ENCODE data around the gene WASL.
"Not testable (repeated sequence)": the region's sequence is repeated elsewhere in the genome, so short reads cannot be mapped to it uniquely, and the experiment has no call there.

Gene WASL

DNA sequence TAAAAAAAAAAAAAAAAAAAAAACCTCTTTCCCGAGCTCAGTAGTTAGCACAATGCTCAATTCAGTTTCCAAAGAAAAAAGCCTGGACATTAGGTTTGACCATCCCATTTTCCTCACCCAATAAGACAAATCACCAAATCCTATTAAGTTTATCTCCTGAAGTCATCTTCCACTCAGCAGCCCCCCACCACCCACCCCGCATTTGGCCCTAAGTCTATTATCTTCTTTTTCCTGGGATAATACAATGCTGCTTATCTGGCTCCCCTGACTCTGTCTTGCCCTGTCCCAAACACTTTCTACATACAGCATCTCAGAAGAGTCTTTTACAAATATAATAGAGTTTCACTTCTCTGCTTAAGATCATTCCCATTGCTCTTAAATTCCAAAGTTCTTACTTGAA lies 110.9 kb downstream of the WASL start:
- TF ChIP-seq CTCF (conservative IDR thresholded peaks at IDR 0.05) (no peak), ZFX (IDR thresholded peaks at IDR 0.05) (no peak)
- H3K27ac ChIP-seq, result no peak overlapping the region

DNA sequence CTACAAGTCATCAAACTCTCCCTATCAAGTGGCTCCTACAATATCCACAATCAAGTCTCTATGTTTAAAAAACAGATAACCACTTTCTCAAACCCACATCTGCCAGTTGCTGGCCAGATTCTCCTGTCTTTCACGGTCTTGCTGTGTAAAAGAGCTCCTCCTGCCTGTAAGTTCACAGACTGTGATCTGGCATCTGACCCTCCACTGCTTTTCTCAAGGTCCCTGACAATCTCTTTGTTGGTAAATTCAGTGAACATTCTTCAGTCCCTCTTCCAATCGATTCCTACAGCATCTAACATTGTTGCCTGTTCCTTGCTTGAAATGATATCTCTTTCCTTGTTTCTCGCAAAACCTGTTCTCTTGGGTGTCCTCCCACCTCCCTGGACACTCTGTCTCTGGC lies 111.6 kb downstream of the WASL start:
- TF ChIP-seq ZFX (IDR thresholded peaks at IDR 0.05), result no peak
- 0 out of 2 replicates have a peak, but pooled peaks have one; percentile 2 for TF ChIP-seq CTCF (conservative IDR thresholded peaks at IDR 0.05)
- no peak overlapping the region for H3K27ac ChIP-seq

DNA sequence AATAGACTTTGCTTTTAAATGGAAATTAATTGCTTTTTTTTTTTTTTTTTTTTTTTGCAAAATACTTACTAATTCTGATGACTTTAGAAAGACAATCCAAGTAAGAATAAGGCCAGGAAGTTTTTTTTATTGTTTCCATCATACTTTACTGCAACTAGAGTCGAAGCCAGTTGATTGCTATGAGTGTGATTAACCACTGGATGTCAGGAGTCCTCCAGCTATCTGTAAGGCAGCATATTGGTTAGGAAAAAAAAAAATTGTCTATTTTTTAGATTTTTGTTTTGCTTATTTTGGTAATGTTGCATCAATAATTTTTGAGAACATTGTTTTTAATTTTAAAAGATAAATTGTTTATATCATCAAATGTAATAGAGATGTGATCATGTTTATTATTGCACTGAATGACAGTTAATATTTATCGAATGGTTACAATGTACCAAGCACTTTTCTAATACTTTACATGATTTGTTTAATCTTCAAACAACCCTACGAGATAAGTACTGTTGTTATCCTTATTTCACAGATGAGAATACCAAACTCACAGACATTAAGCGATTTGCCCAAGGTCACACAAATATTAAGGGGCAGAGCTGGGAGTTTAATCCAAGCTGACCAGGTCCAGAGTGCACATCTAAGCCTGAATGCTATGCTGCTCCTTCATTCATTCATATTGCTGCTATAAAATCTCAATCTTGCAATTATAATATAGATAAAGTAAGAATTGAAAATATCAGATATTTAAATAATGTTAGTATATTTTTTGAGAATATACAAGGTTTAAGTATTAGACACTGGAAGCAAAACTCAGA lies 113.0 kb downstream of the WASL start:
- no peak overlapping the region for H3K27ac ChIP-seq
- TF ChIP-seq CTCF (conservative IDR thresholded peaks at IDR 0.05) (peak; percentile 77), ZFX (IDR thresholded peaks at IDR 0.05) (no peak)

DNA sequence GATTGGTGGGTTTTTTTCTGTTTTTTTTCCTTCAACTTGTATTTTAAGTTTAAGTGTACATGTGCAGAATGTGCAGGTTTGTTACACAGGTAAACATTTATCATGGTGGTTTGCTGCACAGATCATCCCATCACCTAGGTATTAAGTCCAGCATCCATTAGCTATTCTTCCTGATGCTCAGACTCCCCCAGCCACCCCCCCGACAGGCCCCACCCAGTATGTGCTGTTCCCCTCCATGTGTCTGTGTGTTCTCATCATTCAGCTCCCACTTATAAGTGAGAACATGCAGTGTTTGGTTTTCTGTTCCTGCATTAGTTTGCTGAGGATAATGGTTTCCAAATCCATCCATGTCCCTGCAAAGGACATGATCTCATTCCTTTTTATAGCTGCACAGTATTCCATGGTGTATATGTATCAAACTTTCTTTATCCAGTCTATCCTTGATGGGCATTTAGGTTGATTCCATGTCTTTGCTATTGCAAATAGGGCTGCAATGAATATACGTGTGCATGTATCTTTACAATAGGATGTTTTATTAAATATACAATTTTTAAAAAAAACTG lies 114.7 kb downstream of the WASL start:
- H3K27ac ChIP-seq, result not testable (repeated sequence)

- no peak overlapping the region for H3K27ac ChIP-seq
- TF ChIP-seq CTCF (conservative IDR thresholded peaks at IDR 0.05), result no peak
- TF ChIP-seq ZFX (IDR thresholded peaks at IDR 0.05), result no peak
Observed at GRCh38 chr7:123633553-123633952, 115.2 kb downstream of the WASL start.

- no peak overlapping the region for H3K27ac ChIP-seq
- TF ChIP-seq CTCF (conservative IDR thresholded peaks at IDR 0.05) (no peak), ZFX (IDR thresholded peaks at IDR 0.05) (no peak)
Observed at GRCh38 chr7:123632808-123633207, 116.0 kb downstream of the WASL start.
